ENCODE measurements around the gene IP6K3.

- TF ChIP-seq, protein P1, sequence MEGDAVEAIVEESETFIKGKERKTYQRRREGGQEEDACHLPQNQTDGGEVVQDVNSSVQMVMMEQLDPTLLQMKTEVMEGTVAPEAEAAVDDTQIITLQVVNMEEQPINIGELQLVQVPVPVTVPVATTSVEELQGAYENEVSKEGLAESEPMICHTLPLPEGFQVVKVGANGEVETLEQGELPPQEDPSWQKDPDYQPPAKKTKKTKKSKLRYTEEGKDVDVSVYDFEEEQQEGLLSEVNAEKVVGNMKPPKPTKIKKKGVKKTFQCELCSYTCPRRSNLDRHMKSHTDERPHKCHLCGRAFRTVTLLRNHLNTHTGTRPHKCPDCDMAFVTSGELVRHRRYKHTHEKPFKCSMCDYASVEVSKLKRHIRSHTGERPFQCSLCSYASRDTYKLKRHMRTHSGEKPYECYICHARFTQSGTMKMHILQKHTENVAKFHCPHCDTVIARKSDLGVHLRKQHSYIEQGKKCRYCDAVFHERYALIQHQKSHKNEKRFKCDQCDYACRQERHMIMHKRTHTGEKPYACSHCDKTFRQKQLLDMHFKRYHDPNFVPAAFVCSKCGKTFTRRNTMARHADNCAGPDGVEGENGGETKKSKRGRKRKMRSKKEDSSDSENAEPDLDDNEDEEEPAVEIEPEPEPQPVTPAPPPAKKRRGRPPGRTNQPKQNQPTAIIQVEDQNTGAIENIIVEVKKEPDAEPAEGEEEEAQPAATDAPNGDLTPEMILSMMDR (IDR thresholded peaks at IDR 0.05): no peak
- no peak for TF ChIP-seq POLR2A (IDR thresholded peaks at IDR 0.05)
These were observed 38.9 kb downstream of the IP6K3 start for GRCh38 chr6:33707771-33708170.
